GM12865 (cell line): ENCODE data around the gene UBE2J2.

Experiments used
- DNase-seq: peaks from one replicate; pipeline ENCODE4 v3.0.0; 2010; ENCODE audit warnings: low read depth
- H3K4me3 ChIP-seq: 2 replicates; pipeline ENCODE4 v1.5.1; 2011; ENCODE audit warnings: mild to moderate bottlenecking, low read depth, low read length, control low read depth
- CTCF ChIP-seq: IDR thresholded peaks from 2 replicates; pipeline ENCODE4 v1.5.1; 2011; ENCODE audit warnings: low read length, control low read depth, low read depth, inconsistent platforms; ENCODE audit not compliant: insufficient read depth; ENCODE audit errors: missing control alignments

UBE2J2 gene

GRCh38 chr1:1233567-1233892 lies 40.1 kb downstream of the UBE2J2 start:
- no peak overlapping the region for H3K4me3 ChIP-seq
- no peak for DNase-seq
- TF ChIP-seq CTCF, result no peak

GRCh38 chr1:1232796-1233566 lies 40.7 kb downstream of the UBE2J2 start:
- no peak overlapping the region; the same call in 1 of the 2 replicates for H3K4me3 ChIP-seq
- peak; percentile 29 for DNase-seq
- no peak for TF ChIP-seq CTCF

GRCh38 chr1:1232208-1232795 lies 41.4 kb downstream of the UBE2J2 start, which contains the start of gene B3GALT6:
Gene B3GALT6 (plus strand): TSS chr1:1232237. CDS start chr1:1232279, 42 bp downstream.
- TF ChIP-seq CTCF, result no peak
- DNase-seq, result no peak
- H3K4me3 ChIP-seq, result peak within 1 kb of the TSS; percentile 99

GRCh38 chr1:1231400-1232207 lies 42.0 kb downstream of the UBE2J2 start, which contains the start of gene SDF4:
Gene SDF4 (minus strand): TSS chr1:1232001. CDS start chr1:1228772, 3,229 bp downstream.
- H3K4me3 ChIP-seq, result peak within 1 kb of the TSS; percentile 99
- peak; percentile 99 for DNase-seq
- no peak for TF ChIP-seq CTCF

GRCh38 chr1:1230656-1231399 lies 42.8 kb downstream of the UBE2J2 start:
- DNase-seq, result peak; percentile 29

More at GRCh38 chr1:1230656-1231399, 42.8 kb downstream of the UBE2J2 start:
- TF ChIP-seq CTCF, result no peak
- peak overlapping the region; percentile 99 for H3K4me3 ChIP-seq
